Measurements from ENCODE around the gene DTX2.
"Not testable (repeated sequence)": the region's sequence is repeated elsewhere in the genome, so short reads cannot be mapped to it uniquely, and the experiment has no call there.

Gene DTX2

GRCh38 chr7:76461464-76462101, at the start of gene DTX2:
DTX2 (plus strand) TSS chr7:76461709; CDS start chr7:76480510, 18,801 bp downstream.
- not testable (repeated sequence) for DNase-seq

DNA sequence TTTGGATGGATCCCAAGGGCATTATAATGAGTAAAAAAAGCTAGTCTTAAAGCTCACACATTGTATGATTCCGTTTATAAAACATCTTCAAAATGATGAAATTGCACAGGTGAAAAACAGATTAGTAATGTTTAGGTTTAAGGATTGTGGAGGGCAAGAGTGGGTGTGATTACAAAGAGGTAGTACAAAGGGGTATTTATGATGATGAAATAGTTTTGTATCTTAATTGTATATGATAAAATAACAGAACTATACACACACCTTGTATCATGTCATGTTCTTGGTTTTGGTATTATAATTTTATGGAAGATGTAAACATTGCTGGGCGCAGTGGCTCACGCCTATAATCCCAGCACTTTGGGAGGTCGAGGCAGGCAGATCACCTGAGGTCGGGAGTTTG, 49.3 kb upstream of the DTX2 start:
- no peak for DNase-seq

GRCh38 chr7:76417654-76418310, 43.7 kb upstream of the DTX2 start:
- not testable (repeated sequence) for DNase-seq

DNA sequence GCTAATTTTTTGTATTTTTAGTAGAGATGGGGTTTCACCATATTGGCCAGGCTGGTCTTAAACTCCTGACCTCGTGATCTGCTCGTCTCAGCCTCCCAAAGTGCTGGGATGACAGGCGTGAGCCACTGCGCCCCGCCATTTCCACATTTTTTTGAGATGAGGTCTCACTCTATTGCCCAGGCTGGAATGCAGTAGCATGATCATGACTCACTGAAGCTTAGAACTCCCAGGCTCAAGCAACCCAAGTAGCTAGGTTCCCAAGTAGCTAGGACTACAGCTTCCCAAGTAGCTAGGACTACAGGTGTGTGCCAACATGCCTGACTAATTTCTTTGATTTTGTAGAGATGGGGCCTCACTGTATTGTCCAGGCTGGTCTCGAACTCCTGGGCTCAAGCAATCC, 40.4 kb upstream of the DTX2 start:
- not testable (repeated sequence) for DNase-seq

DNA sequence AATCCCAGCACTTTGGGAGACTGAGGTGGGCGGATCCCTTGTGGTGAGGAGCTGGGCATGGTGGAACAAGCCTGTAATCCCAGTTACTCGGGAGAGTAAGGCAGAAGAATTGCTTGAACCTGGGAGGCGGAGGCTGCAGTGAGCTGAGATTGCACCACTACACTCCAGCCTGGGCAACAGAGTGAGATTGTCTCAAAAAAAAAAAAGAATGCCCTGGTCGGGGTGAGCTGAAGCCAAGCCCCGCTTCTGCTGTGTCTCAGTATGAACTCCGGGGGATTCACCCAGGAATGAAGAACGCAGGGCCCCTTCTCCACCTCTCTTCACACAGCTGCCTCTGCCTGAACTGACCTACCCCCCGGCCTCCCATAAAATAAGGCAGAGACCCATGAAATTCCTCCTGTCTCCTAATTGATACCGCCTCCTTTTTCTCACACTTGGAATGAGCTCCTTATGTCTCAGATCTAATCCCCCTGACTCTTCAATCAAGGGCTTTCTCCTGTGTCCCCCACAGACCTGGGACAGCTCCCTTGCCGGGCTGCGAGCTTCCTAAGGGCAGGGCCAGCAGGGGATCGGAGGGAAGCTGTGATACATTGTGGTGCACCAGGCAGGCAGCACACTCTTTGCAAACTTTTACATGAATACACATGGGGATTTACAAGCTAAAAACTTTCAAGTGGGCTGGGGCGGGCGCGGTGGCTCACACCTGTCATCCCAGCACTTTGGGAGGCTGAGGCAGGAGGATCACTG, 37.7 kb upstream of the DTX2 start:
- no peak for DNase-seq

DNA sequence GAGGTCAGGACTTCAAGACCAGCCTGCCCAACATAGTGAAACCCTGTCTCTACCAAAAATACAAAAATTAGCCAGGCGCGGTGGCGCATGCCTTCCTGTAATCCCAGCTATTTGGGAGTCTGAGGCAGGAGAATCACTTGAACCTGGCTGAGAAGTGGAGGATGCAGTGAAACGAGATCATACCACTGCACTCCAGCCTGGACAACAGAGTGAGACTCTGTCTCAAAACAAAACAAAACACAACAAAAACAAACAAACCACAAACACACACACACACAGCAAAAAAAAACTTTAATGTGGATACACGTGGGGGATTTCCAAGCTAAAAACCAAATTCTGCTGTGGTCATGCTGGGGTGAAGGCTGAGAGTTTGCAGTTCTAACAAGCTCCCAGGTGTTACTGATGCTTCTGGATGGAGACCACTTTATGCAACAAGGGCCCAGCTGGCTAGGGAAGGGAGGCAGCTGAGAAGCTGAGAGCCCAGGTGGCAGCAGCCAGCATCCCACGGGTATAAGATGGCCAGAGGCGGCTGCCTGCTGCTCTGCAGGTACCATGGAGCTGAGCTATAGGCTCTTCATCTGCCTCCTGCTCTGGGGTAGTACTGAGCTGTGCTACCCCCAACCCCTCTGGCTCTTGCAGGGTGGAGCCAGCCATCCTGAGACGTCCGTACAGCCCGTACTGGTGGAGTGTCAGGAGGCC, 36.9 kb upstream of the DTX2 start, which contains the start of gene ZP3:
ZP3 (plus strand) TSS at position 538 of the 699 bp plus-strand sequence; CDS start at position 553, 15 bp downstream.
- no peak for DNase-seq

DNA sequence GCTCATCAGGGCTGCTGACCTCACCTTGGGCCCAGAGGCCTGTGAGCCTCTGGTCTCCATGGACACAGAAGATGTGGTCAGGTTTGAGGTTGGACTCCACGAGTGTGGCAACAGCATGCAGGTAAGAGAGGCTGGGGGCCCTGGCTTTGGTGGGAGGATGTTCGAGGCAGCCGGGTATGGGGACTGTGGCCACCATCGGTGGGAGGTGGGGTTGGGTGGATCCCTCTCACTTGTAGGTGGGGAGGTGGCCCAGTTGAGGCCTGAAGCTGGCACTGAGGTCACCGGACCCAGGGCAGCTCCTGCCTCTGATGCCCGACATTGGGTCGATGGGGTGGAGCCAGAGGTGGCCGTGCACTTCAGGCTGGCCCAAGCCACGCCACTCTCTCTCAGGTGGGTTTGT, 36.4 kb upstream of the DTX2 start:
- DNase-seq, result no peak

- not testable (repeated sequence) for DNase-seq
These were observed 36.0 kb upstream of the DTX2 start for GRCh38 chr7:76425558-76425957.

DNA sequence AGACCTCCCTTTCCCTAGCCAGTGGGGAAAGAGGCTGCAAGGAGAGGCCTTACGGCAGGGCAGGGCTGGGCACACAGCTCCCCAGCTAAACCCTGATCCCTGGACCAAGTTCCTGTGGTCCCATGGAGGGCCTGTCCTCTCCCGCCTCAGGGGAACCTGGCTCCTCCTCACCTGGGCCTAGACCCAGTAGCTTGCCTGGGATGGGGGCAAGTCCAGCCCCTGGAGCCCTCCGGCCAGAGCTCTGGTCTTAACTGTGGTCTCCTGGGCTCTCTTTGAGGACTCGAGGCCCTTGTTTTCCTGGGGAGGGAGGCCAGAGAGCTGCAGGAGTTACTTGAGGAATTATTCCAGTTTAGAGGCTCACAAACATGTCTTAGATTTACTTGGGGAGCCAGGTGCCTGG, 35.3 kb upstream of the DTX2 start:
- DNase-seq, result no peak

DNA sequence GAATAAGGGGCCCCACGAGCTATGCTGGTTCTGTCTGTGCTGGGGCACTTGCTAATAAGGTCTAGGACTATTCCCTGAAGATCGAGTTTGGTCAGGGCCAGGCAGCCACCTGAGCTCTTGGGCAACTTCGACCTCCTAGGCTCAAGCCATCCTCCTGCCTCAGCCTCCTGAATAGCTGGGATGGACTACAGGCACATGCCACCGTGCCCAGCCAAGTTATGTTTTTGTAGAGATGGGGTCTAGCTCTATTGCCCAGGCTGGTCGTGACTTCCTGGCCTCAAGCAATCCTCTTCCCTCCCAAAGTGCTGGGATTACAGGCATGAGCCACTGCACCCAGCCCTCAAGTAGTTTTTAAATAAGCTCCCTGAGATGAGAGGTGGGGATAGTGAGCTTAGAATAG, 33.9 kb upstream of the DTX2 start:
- no peak for DNase-seq

DNA sequence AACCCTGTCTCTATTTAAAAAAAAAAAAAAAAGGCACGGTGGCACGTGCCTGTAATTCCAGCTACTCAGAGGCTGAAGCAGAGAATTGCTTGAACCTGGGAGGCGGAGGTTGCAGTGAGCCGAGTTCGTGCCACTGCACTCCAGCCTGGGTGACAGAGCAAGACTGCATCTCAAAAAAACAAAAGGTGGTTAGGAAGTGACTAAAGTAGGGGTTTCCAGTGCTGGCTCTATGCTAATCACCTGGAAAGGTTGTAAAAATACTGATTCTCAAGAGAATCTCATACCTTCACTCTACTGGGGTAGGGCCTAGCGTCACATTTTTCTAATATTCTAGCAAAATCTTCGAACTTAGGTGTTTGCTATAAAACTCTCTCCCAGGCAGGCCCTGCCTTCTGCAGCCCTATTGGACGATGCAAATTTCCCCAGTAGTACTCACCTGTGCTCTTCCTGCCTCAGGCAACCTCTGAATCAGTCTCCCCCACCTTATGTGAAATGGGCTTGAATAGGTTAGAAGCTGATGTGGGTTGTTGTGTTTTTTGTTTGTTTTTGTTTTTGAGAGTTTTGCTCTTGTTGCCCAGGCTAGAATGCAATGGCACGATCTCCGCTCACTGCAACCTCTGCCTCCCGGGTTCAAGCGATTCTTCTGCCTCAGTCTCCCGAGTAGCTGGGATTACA, 33.2 kb upstream of the DTX2 start:
- no peak for DNase-seq

DNA sequence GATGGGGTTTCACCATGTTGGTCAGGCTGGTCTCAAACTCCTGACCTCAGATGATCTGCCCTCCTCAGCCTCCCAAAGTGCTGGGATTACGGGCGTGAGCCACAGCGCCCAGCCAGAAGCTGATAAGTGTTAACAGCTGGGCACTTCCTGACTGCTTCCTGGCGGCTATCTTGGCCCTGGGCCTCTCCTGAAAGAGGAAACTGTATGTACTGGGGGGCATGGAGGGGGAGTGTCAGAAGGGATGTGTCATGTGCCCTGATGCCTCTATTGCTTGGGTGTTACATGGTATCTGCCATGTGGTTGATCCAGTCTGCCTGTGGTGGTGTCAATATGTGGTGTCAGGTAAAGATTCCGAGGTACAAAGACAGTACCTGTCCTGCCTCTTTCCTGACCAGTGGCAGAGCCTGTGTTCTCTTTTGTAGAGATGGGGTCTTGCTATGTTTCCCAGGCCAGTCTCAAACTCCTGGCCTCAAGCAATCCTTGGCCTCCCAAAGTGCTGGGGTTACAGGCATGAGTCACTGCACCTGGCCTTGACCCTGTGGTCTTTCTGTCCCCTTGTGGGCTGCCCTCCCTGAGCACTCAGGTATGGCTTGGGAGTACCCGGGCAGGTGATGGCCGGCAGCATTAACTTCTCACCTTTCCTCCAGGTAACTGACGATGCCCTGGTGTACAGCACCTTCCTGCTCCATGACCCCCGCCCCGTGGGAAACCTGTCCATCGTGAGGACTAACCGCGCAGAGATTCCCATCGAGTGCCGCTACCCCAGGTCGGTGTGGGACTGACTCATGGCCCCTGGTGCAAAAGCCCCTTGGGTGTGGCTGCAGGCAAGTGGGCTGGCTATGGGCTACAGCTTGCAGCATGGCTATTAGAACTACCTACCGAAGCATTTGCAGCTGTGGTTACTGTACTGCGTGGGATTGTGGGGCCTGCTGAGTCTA, 32.4 kb upstream of the DTX2 start:
- no peak for DNase-seq

DNA sequence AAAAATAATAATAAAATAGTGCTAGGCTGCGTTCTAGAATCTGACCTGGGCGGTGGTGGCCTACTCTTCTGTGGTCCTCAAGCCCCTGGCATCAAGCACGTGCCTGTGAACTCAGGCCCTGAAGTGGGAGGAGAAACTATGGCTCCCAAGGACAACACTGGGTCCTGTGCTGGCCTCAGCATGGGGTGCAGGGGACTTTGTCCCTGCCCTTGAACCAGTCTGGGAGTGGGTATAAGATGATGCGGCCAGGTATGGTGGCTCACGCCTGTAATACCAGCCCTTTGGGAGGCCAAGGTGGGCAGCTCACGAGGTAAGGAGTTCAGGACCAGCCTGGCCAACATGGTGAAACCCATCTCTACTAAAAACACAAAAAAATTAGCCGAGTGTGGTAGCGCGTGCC, 31.3 kb upstream of the DTX2 start:
- DNase-seq, result no peak

GRCh38 chr7:76430836-76431235, 30.7 kb upstream of the DTX2 start:
- DNase-seq, result no peak

GRCh38 chr7:76437873-76438272, 23.6 kb upstream of the DTX2 start:
- DNase-seq, result peak; percentile 83

- DNase-seq, result not testable (repeated sequence)
These were observed 22.2 kb upstream of the DTX2 start for GRCh38 chr7:76439120-76439888.

DNA sequence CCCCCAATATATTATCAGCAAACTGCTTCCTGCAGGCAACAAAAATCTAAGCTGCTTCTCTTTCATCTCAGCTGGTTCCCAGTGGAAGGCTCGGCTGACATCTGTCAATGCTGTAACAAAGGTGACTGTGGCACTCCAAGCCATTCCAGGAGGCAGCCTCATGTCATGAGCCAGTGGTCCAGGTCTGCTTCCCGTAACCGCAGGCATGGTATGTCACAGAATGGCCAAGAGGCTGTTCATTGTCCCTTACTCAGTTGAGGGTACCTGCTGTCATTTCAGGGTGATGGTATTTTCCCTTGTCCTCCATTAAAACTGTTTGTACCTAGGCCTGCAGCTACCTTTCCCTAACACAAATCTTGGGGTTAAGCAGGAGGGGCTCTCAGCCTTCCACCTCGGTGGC, 21.1 kb upstream of the DTX2 start:
- DNase-seq, result not testable (repeated sequence)

- not testable (repeated sequence) for DNase-seq
These were observed 19.7 kb upstream of the DTX2 start for GRCh38 chr7:76441792-76442191.

- not testable (repeated sequence) for DNase-seq
These were observed 18.7 kb upstream of the DTX2 start for GRCh38 chr7:76442664-76443446.

- DNase-seq, result not testable (repeated sequence)
These were observed 17.7 kb upstream of the DTX2 start for GRCh38 chr7:76443846-76444245.

All from NCI-H1694 (cell line).